ENCODE measurements around the gene ZNF213.

The ZNF213 gene

GRCh38 chr16:3173892-3174617 is 39.2 kb downstream of the ZNF213 start:
- Histone ChIP-seq H3K27me3 (ENCODE audit: insufficient read depth, low read length) (no peaks in the 10 kb centered on the region; the same call in 1 of the 2 replicates), H2AFZ (ENCODE audit: low read length) (no peak overlapping the region)

GRCh38 chr16:3174618-3175148 is 39.9 kb downstream of the ZNF213 start:
- H3K36me3 ChIP-seq (ENCODE audit: insufficient read depth, low read length), result no peaks in the 10 kb centered on the region
- no peaks in the 10 kb centered on the region for H4K20me1 ChIP-seq (ENCODE audit: insufficient read depth, low read length)
- no peaks in the 10 kb centered on the region; the same call in 1 of the 2 replicates for H3K27me3 ChIP-seq (ENCODE audit: insufficient read depth, low read length)
- H2AFZ ChIP-seq (ENCODE audit: low read length), result no peak overlapping the region
- H3F3A ChIP-seq (ENCODE audit: insufficient read depth, low read length), result no peaks in the 10 kb centered on the region
- no peak overlapping the region for H3K9ac ChIP-seq (ENCODE audit: low read length)
- TF ChIP-seq CTCF (IDR thresholded peaks at IDR 0.05; ENCODE audit: low read length), result no peak
- no peak for TF ChIP-seq EZH2 (IDR thresholded peaks at IDR 0.05; ENCODE audit: borderline replicate concordance, low read length)
- no peaks in the 10 kb centered on the region for H3K9me2 ChIP-seq (ENCODE audit: low read depth, low read length)
- H3K4me1 ChIP-seq (ENCODE audit: insufficient read depth, low read length, severe bottlenecking), result peaks cover 34% of the 10 kb centered on the region
- H3K79me2 ChIP-seq (ENCODE audit: insufficient read depth, low read length), result no peaks in the 10 kb centered on the region
- H3K4me3 ChIP-seq (ENCODE audit: low read depth, low read length, poor library complexity, severe bottlenecking), result no peak overlapping the region
- no peak overlapping the region for H3K27ac ChIP-seq (ENCODE audit: low read depth, low read length, poor library complexity, severe bottlenecking)
- H3K9me3 ChIP-seq (ENCODE audit: low read length), result no peaks in the 10 kb centered on the region
- peak overlapping the region; percentile 59 for H3K4me2 ChIP-seq (ENCODE audit: low read length)

More at GRCh38 chr16:3173892-3174617, 39.2 kb downstream of the ZNF213 start:
- Histone ChIP-seq H3K4me3 (ENCODE audit: low read depth, low read length, poor library complexity, severe bottlenecking) (peak overlapping the region; percentile 42), H3K27ac (ENCODE audit: low read depth, low read length, poor library complexity, severe bottlenecking) (no peak overlapping the region), H3K36me3 (ENCODE audit: insufficient read depth, low read length) (no peaks in the 10 kb centered on the region), H3K9ac (ENCODE audit: low read length) (peak overlapping the region; percentile 2; the same call in 1 of the 2 replicates), H3K79me2 (ENCODE audit: insufficient read depth, low read length) (no peaks in the 10 kb centered on the region), H3K9me3 (ENCODE audit: low read length) (no peaks in the 10 kb centered on the region), H3K4me1 (ENCODE audit: insufficient read depth, low read length, severe bottlenecking) (peaks cover 34% of the 10 kb centered on the region), H3K4me2 (ENCODE audit: low read length) (peak overlapping the region; percentile 59), H4K20me1 (ENCODE audit: insufficient read depth, low read length) (no peaks in the 10 kb centered on the region), H3K9me2 (ENCODE audit: low read depth, low read length) (no peaks in the 10 kb centered on the region), H3F3A (ENCODE audit: insufficient read depth, low read length) (no peaks in the 10 kb centered on the region)
- TF ChIP-seq CTCF (IDR thresholded peaks at IDR 0.05; ENCODE audit: low read length) (peak; percentile 84), EZH2 (IDR thresholded peaks at IDR 0.05; ENCODE audit: borderline replicate concordance, low read length) (no peak)

GRCh38 chr16:3175157-3176093 is 40.6 kb downstream of the ZNF213 start:
- H3K27me3 ChIP-seq (ENCODE audit: insufficient read depth, low read length), result no peaks in the 10 kb centered on the region; the same call in 1 of the 2 replicates
- no peak overlapping the region for H3K27ac ChIP-seq (ENCODE audit: low read depth, low read length, poor library complexity, severe bottlenecking)
- no peak overlapping the region for H3K4me3 ChIP-seq (ENCODE audit: low read depth, low read length, poor library complexity, severe bottlenecking)
- no peaks in the 10 kb centered on the region for H3K36me3 ChIP-seq (ENCODE audit: insufficient read depth, low read length)
- no peak overlapping the region for H3K9ac ChIP-seq (ENCODE audit: low read length)
- H3K9me2 ChIP-seq (ENCODE audit: low read depth, low read length), result no peaks in the 10 kb centered on the region
- no peaks in the 10 kb centered on the region for H3K79me2 ChIP-seq (ENCODE audit: insufficient read depth, low read length)
- H3K9me3 ChIP-seq (ENCODE audit: low read length), result no peaks in the 10 kb centered on the region
- no peaks in the 10 kb centered on the region for H3F3A ChIP-seq (ENCODE audit: insufficient read depth, low read length)
- H2AFZ ChIP-seq (ENCODE audit: low read length), result no peak overlapping the region
- H3K4me1 ChIP-seq (ENCODE audit: insufficient read depth, low read length, severe bottlenecking), result peaks cover 31% of the 10 kb centered on the region
- TF ChIP-seq EZH2 (IDR thresholded peaks at IDR 0.05; ENCODE audit: borderline replicate concordance, low read length) (no peak), CTCF (IDR thresholded peaks at IDR 0.05; ENCODE audit: low read length) (no peak)
- H3K4me2 ChIP-seq (ENCODE audit: low read length), result peak overlapping the region; percentile 27; the same call in 1 of the 2 replicates
- H4K20me1 ChIP-seq (ENCODE audit: insufficient read depth, low read length), result no peaks in the 10 kb centered on the region

Measured in OCI-LY1 (cell line).